Eye (tissue), 1 donor: Measurements from ENCODE around the gene SEMA3F.

Experiments used
- DNase-seq: peaks from one replicate; pipeline ENCODE4 v3.0.0-alpha.2; 2015

SEMA3F gene

DNA sequence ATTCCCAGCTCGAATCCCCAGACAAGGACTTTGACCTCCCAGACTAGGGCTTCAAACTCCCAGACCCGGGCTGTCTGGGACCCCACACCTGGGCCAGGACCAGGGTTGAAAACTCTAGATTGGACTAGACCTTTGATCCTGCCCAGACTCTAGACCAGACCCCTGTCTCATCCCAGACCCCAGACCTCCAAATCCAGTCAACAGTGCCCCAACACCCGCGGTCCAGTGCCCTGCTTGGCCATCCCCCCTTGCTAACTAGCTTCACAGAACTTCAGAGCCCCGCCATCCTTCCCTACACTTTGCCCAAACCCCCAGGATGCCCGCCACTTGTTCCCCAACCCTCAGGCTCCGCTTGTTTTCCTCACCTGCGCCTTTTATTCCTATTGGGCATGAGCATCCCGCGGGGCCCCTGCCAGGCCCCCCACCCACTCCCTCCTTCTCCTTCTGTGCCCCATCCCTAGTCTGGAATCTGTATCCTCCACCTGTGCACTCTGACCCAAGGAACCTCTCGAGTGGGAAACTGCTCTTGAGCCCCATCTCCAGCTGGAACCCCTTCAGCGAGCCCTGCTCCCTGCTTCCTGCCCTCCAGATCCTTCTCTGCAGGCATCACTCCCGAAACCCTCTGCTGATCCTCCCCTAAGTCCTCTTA lies 81.5 kb downstream of the SEMA3F start:
- no peak for DNase-seq

GRCh38 chr3:50237133-50237651 lies 82.1 kb downstream of the SEMA3F start:
- peak; percentile 67 for DNase-seq

DNA sequence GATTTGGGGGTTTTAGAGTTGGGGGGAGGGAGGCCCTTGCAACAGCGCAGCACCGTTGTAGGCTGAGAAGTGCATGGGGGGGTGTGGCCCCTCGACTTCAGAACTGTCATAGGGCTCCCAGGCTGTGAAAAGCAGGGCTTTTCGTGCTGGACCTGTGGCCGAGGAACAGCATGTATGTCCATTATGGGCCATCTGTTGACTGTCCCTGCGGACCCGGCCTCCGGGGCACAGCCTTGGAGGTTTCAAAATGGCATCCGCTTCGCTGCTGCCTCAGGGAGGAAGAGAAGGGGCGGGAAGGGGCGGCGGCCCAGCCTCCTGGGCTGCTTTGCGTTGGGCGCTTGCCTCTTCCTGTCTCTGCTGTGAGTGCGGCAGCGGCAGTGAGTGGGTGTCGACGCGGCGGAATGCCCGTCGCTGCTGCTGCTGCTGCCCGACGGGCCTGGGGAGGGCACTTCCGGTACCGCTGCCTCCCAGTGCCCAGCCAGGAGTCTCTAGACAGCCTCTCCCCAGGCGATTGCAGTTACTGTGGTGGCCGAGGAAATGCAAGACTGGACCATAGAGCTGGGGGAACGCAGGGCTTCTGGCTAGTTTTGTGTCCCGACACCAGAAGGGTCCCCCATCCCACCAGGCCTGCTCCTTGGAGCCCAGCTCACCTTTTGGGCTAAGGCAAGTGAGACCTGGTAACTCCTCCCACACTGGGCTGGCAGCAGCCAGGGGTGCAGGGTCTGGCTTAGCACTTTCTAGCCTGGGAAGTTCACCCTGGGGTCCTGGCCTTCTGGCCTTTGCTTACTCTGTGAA lies 82.8 kb downstream of the SEMA3F start:
- peak; percentile 81 for DNase-seq

GRCh38 chr3:50238549-50239026 lies 83.5 kb downstream of the SEMA3F start:
- DNase-seq, result no peak
